HepG2 (cell line): ENCODE data around the gene FHIT. TPM values are rescaled to one million over a fixed set of nuclear protein-coding genes. Genes with fewer than 3 reads are reported as not detected.

Source experiments
- ATAC-seq: fragments of 200-7000 bp; cut with Tn5 transposase; 3 replicates; pipeline ENCODE4 v1.9.1; 2020; ENCODE audit warnings: mild to moderate bottlenecking, moderate library complexity
- BruUV-seq: library from RNA; stranded (reverse); fragments of 400-500 nt; replicated peaks from 2 replicates; lab custom pipeline; 2021; lab: Mats Ljungman, UMichigan
- CTCF ChIA-PET: fragments of 300-600 bp; formaldehyde crosslinking; extraction: SDS; loops from one replicate; lab custom pipeline; 2021; ENCODE audit warnings: low total read pairs, inconsistent platforms, low intra/inter-chr PET ratio; lab: Yijun Ruan, JAX
- POLR2A ChIA-PET: fragments of 350-600 bp; sonication (Branson Sonifier 250); formaldehyde crosslinking; loops from one replicate; lab custom pipeline; 2020; ENCODE audit warnings: antibody characterized with exemption, inconsistent platforms; lab: Yijun Ruan, JAX
- DNase-seq: peaks from one replicate; pipeline ENCODE4 v3.0.0-alpha.2; 2015; ENCODE audit warnings: low spot score
- FAIRE-seq: peaks from 3 replicates; lab custom pipeline; 2011; peaks lifted over from hg19 to GRCh38; lab: Jason Lieb, UNC
- H2AFZ ChIP-seq: one replicate; pipeline ENCODE4 v1.6.1; 2011; ENCODE audit warnings: low read length, inconsistent platforms
- H3K27ac ChIP-seq: fragments of 300-600 bp; 3 replicates; pipeline ENCODE4 v1.8.0; 2011; ENCODE audit warnings: mixed run types, mild to moderate bottlenecking, mixed read lengths, low read length, inconsistent platforms; ENCODE audit not compliant: insufficient read depth; ENCODE audit errors: extremely low read length
- H3K27me3 ChIP-seq, 2 experiments: fragments of 200-600 bp in 1 of 2; 2 replicates in 1 of 2; 3 replicates in 1 of 2; pipeline versions ENCODE4 v1.6.0 to v1.8.0; 2011; ENCODE audit warnings: low read length in 2 of 2, mild to moderate bottlenecking in 2 of 2, moderate library complexity in 2 of 2, inconsistent platforms in 1 of 2; ENCODE audit not compliant: insufficient read depth in 2 of 2, control insufficient read depth in 1 of 2
- H3K36me3 ChIP-seq, 2 experiments: fragments of 200-600 bp in 1 of 2; replicated peaks in 1 of 2; 2 replicates in 1 of 2; 3 replicates in 1 of 2; pipeline versions ENCODE4 v1.5.1 to v1.8.0; 2011; ENCODE audit warnings: low read length in 2 of 2, inconsistent platforms in 1 of 2; ENCODE audit not compliant: insufficient read depth in 2 of 2, control insufficient read depth in 1 of 2
- H3K4me1 ChIP-seq: 2 replicates; pipeline ENCODE4 v1.5.1; 2012; ENCODE audit warnings: low read length, inconsistent platforms; ENCODE audit not compliant: insufficient read depth
- H3K4me2 ChIP-seq: 2 replicates; pipeline ENCODE4 v1.6.0; 2011; ENCODE audit warnings: low read depth, low read length, inconsistent platforms
- H3K4me3 ChIP-seq, 3 experiments: fragments of 200-600 bp in 1 of 3; sonication (generic), shearing (Covaris generic) in 1 of 3; replicated peaks in 1 of 3; 2 replicates each; pipeline ENCODE4 v1.5.1; 2011 to 2016; ENCODE audit warnings: low read length in 3 of 3, inconsistent platforms in 2 of 3, low read depth in 2 of 3, mild to moderate bottlenecking in 2 of 3, control low read depth in 1 of 3, mixed read lengths in 1 of 3; ENCODE audit not compliant: insufficient read depth in 1 of 3
- H3K79me2 ChIP-seq: one replicate; pipeline ENCODE4 v1.6.1; 2011; ENCODE audit warnings: low read length, inconsistent platforms; ENCODE audit not compliant: insufficient read depth
- H3K9ac ChIP-seq: 2 replicates; pipeline ENCODE4 v1.6.0; 2011; ENCODE audit warnings: mild to moderate bottlenecking, low read depth, low read length, inconsistent platforms; ENCODE audit not compliant: insufficient read depth
- H3K9me3 ChIP-seq: 2 replicates; pipeline ENCODE4 v1.5.1; 2012; ENCODE audit warnings: mild to moderate bottlenecking, low read length
- H4K20me1 ChIP-seq: 2 replicates; pipeline ENCODE4 v1.6.0; 2011; ENCODE audit warnings: inconsistent platforms, mild to moderate bottlenecking, low read length, moderate library complexity; ENCODE audit not compliant: insufficient read depth
- AGO2 ChIP-seq: fragments of 200-400 bp; formaldehyde crosslinking; optimal IDR thresholded peaks from 2 replicates; pipeline ENCODE3; 2017; ENCODE audit warnings: mild to moderate bottlenecking, low read depth, low read length, moderate library complexity
- HNRNPLL ChIP-seq: fragments of 200-400 bp; formaldehyde crosslinking; IDR thresholded peaks from 2 replicates; pipeline ENCODE4 v1.6.1; 2017; ENCODE audit warnings: mild to moderate bottlenecking, low read depth, low read length; ENCODE audit not compliant: poor library complexity, severe bottlenecking
- RELA ChIP-seq: sonication (generic); formaldehyde crosslinking; IDR thresholded peaks from 2 replicates; pipeline ENCODE4 v1.4.0; 2020; ENCODE audit warnings: missing genetic modification reagents
- SMYD3 ChIP-seq: sonication (generic); formaldehyde crosslinking; IDR thresholded peaks from 2 replicates; pipeline ENCODE4 v1.8.1; 2023; ENCODE audit warnings: mild to moderate bottlenecking, missing genetic modification reagents
- SOX13 ChIP-seq, 3 experiments: fragments of 450-650 bp in 1 of 3; sonication (generic) in 1 of 3; formaldehyde crosslinking in 1 of 3; IDR thresholded peaks in 2 of 3; conservative IDR thresholded peaks in 1 of 3; 2 replicates each; pipeline versions ENCODE4 v1.5.0 to v1.6.1; 2016 to 2020; ENCODE audit warnings: antibody characterized with exemption in 1 of 3, mild to moderate bottlenecking in 1 of 3, missing compliant biosample characterization in 1 of 3, missing genetic modification reagents in 1 of 3, moderate library complexity in 1 of 3
- ZBTB7A ChIP-seq: sonication (generic); formaldehyde crosslinking; IDR thresholded peaks from 2 replicates; pipeline ENCODE4 v1.8.0; 2022; ENCODE audit warnings: mild to moderate bottlenecking, missing genetic modification reagents
- ZNF20 ChIP-seq: sonication (generic); formaldehyde crosslinking; IDR thresholded peaks from 2 replicates; pipeline ENCODE4 v1.4.0; 2020; ENCODE audit warnings: mild to moderate bottlenecking, moderate library complexity, missing genetic modification reagents
- ZNF292 ChIP-seq: sonication (generic); formaldehyde crosslinking; IDR thresholded peaks from 2 replicates; pipeline ENCODE4 v1.8.1; 2022; ENCODE audit warnings: mild to moderate bottlenecking, low read depth, missing genetic modification reagents, borderline replicate concordance
- ZNF317 ChIP-seq: sonication (generic); formaldehyde crosslinking; IDR thresholded peaks from 2 replicates; pipeline ENCODE4 v1.5.0; 2020; ENCODE audit warnings: mild to moderate bottlenecking, missing genetic modification reagents
- ZNF382 ChIP-seq: sonication (generic); formaldehyde crosslinking; IDR thresholded peaks from 2 replicates; pipeline ENCODE4 v1.5.0; 2020; ENCODE audit warnings: missing genetic modification reagents, mild to moderate bottlenecking, borderline replicate concordance
- ZNF564 ChIP-seq: sonication (generic); formaldehyde crosslinking; IDR thresholded peaks from 2 replicates; pipeline ENCODE4 v1.8.1; 2023; ENCODE audit warnings: mild to moderate bottlenecking, missing genetic modification reagents
- ZNF766 ChIP-seq: sonication (generic); formaldehyde crosslinking; IDR thresholded peaks from 2 replicates; pipeline ENCODE4 v1.5.0; 2020; ENCODE audit warnings: missing genetic modification reagents, borderline replicate concordance
- ZNF775 ChIP-seq: sonication (generic); formaldehyde crosslinking; IDR thresholded peaks from 2 replicates; pipeline ENCODE4 v1.4.0; 2020; ENCODE audit warnings: missing genetic modification reagents, mild to moderate bottlenecking, moderate library complexity, borderline replicate concordance
- ZSCAN22 ChIP-seq: sonication (generic); formaldehyde crosslinking; IDR thresholded peaks from 2 replicates; pipeline ENCODE4 v1.4.0; 2020; ENCODE audit warnings: mild to moderate bottlenecking, missing genetic modification reagents
- in situ Hi-C: cut with HindIII; loops from 2 replicates; pipeline ENCODE4 v1.10.0; 2017; ENCODE audit warnings: low pct_unique_long_range_greater_than_20kb; ENCODE audit not compliant: extremely low pct_ligation_motif_present
- intact Hi-C: fragments of 100-400 bp; cut with micrococcal nuclease; formaldehyde crosslinking; loops from one replicate; pipeline ENCODE4 v1.10.0; 2022; ENCODE audit not compliant: unreplicated experiment
- polyA plus RNA-seq, 8 experiments: library from polyadenylated mRNA; depleted of rRNA in 3 of 8; stranded (reverse) in 7 of 8; unstranded in 1 of 8; fragments of >200 nt; fragmentation: Illumina TruSeq in 4 of 8; extraction: Trizol in 4 of 8; gene quantifications; 2 replicates each; pipeline versions ENCODE4 v1.2.1 to v1.2.3, GENCODE V29; 2011 to 2016; ENCODE audit warnings: low read depth in 4 of 8, missing spikeins in 1 of 8, mixed read lengths in 1 of 8; ENCODE audit not compliant: insufficient read depth in 1 of 8
- total RNA-seq, 5 experiments: library from RNA; depleted of rRNA; stranded (reverse); fragments of >200 nt; fragmentation: Illumina TruSeq; extraction: Trizol; gene quantifications; 2 replicates each; pipeline ENCODE4 v1.2.3, GENCODE V29; 2016; ENCODE audit warnings: low read depth in 1 of 5
- TF ChIP-seq, protein P1 (sequence below): IDR thresholded peaks from 2 replicates; pipeline ENCODE4 v1.6.1; 2016; ENCODE audit warnings: missing compliant biosample characterization, missing genetic modification reagents, borderline replicate concordance
- TF ChIP-seq, protein P2 (sequence below): sonication (generic); formaldehyde crosslinking; conservative IDR thresholded peaks from 2 replicates; pipeline ENCODE4 v1.8.0; 2022; ENCODE audit warnings: mild to moderate bottlenecking, moderate library complexity, missing genetic modification reagents
- TF ChIP-seq, protein P3 (sequence below): sonication (generic); formaldehyde crosslinking; IDR thresholded peaks from 2 replicates; pipeline ENCODE4 v1.5.1; 2020; ENCODE audit warnings: mild to moderate bottlenecking, missing genetic modification reagents, moderate library complexity

The FHIT gene
- total and polyA plus RNA-seq, 2 of the 13 experiments (the other 11 are each of a cell fraction or from before 2014, with no cell fraction given), result 4.0 to 4.6 TPM

DNA sequence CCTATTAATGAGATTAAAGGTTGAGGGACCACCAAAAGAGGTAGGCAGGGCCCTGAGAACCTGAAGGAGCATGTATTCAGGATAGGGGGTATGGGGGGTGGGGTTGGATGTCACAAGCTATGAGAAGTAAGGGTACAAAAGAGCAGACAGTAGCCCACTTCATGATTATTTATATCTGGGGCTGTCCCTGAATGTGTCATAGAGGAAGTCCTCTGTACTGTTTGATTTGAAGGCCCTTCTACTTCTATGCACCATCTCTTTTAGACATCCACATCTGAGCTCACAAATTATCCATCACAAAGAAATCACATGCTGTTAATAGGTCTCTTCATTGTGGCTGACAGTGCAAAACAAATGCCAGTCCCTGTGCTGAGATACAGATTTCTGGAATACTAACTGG is 68.6 kb downstream of the FHIT start:
- H4K20me1 ChIP-seq, result no peaks in the 10 kb centered on the region
- H3K9ac ChIP-seq, result no peak overlapping the region
- FAIRE-seq, result no peak
- POLR2A ChIA-PET, result no interaction called here
- no peaks in the 10 kb centered on the region for H3K36me3 ChIP-seq
- BruUV-seq, result no TSS peak
- no peak for DNase-seq
- in situ Hi-C loops, result no loop called here
- no peaks in the 10 kb centered on the region for H3K9me3 ChIP-seq
- intact Hi-C loops, result no loop called here
- no peak for TF ChIP-seq SOX13 (IDR thresholded peaks at IDR 0.05)
- no peak for TF ChIP-seq SOX13 (CRISPR knock-in tag; conservative IDR thresholded peaks at IDR 0.05 in 1 of 2, IDR thresholded peaks at IDR 0.05 in 1 of 2)
- TF ChIP-seq ZBTB7A (CRISPR knock-in tag), result no peak
- no peak for TF ChIP-seq ZNF775
- no peak for TF ChIP-seq RELA (CRISPR knock-in tag)
- TF ChIP-seq SMYD3 (CRISPR knock-in tag), result no peak
- TF ChIP-seq, protein P1, sequence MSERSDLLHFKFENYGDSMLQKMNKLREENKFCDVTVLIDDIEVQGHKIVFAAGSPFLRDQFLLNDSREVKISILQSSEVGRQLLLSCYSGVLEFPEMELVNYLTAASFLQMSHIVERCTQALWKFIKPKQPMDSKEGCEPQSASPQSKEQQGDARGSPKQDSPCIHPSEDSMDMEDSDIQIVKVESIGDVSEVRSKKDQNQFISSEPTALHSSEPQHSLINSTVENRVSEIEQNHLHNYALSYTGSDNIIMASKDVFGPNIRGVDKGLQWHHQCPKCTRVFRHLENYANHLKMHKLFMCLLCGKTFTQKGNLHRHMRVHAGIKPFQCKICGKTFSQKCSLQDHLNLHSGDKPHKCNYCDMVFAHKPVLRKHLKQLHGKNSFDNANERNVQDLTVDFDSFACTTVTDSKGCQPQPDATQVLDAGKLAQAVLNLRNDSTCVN (CRISPR knock-in tag), result no peak
- TF ChIP-seq ZNF317 (CRISPR knock-in tag), result no peak
- TF ChIP-seq ZNF20 (CRISPR knock-in tag), result no peak
- no peak for TF ChIP-seq AGO2
- TF ChIP-seq HNRNPLL, result no peak
- TF ChIP-seq ZNF292 (CRISPR knock-in tag), result no peak
- TF ChIP-seq, protein P2, sequence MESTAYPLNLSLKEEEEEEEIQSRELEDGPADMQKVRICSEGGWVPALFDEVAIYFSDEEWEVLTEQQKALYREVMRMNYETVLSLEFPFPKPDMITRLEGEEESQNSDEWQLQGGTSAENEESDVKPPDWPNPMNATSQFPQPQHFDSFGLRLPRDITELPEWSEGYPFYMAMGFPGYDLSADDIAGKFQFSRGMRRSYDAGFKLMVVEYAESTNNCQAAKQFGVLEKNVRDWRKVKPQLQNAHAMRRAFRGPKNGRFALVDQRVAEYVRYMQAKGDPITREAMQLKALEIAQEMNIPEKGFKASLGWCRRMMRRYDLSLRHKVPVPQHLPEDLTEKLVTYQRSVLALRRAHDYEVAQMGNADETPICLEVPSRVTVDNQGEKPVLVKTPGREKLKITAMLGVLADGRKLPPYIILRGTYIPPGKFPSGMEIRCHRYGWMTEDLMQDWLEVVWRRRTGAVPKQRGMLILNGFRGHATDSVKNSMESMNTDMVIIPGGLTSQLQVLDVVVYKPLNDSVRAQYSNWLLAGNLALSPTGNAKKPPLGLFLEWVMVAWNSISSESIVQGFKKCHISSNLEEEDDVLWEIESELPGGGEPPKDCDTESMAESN (CRISPR knock-in tag), result no peak
- no peak for TF ChIP-seq ZNF564 (CRISPR knock-in tag)
- TF ChIP-seq, protein P3, sequence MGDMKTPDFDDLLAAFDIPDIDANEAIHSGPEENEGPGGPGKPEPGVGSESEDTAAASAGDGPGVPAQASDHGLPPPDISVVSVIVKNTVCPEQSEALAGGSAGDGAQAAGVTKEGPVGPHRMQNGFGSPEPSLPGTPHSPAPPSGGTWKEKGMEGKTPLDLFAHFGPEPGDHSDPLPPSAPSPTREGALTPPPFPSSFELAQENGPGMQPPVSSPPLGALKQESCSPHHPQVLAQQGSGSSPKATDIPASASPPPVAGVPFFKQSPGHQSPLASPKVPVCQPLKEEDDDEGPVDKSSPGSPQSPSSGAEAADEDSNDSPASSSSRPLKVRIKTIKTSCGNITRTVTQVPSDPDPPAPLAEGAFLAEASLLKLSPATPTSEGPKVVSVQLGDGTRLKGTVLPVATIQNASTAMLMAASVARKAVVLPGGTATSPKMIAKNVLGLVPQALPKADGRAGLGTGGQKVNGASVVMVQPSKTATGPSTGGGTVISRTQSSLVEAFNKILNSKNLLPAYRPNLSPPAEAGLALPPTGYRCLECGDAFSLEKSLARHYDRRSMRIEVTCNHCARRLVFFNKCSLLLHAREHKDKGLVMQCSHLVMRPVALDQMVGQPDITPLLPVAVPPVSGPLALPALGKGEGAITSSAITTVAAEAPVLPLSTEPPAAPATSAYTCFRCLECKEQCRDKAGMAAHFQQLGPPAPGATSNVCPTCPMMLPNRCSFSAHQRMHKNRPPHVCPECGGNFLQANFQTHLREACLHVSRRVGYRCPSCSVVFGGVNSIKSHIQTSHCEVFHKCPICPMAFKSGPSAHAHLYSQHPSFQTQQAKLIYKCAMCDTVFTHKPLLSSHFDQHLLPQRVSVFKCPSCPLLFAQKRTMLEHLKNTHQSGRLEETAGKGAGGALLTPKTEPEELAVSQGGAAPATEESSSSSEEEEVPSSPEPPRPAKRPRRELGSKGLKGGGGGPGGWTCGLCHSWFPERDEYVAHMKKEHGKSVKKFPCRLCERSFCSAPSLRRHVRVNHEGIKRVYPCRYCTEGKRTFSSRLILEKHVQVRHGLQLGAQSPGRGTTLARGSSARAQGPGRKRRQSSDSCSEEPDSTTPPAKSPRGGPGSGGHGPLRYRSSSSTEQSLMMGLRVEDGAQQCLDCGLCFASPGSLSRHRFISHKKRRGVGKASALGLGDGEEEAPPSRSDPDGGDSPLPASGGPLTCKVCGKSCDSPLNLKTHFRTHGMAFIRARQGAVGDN (CRISPR knock-in tag), result no peak
- TF ChIP-seq ZNF766, result no peak
- no peak for TF ChIP-seq ZSCAN22 (CRISPR knock-in tag)
- TF ChIP-seq ZNF382 (CRISPR knock-in tag), result no peak
- H2AFZ ChIP-seq, result no peak overlapping the region
- CTCF ChIA-PET, result no interaction called here
- no peaks in the 10 kb centered on the region for H3K79me2 ChIP-seq
- no peak for ATAC-seq
- H3K4me3 ChIP-seq, result no peak overlapping the region
- no peaks in the 10 kb centered on the region for H3K27me3 ChIP-seq
- peaks cover 8% of the 10 kb centered on the region; the same call in 1 of the 2 replicates for H3K4me1 ChIP-seq
- no peak overlapping the region for H3K27ac ChIP-seq
- H3K4me2 ChIP-seq, result no peak overlapping the region
